Measurements from ENCODE around the gene RBFOX2. TPM values are rescaled to one million over a fixed set of nuclear protein-coding genes. Genes with fewer than 3 reads are reported as not detected.

RBFOX2 gene
- total RNA-seq, 1 experiment from 2014 or later: 144 TPM

DNA sequence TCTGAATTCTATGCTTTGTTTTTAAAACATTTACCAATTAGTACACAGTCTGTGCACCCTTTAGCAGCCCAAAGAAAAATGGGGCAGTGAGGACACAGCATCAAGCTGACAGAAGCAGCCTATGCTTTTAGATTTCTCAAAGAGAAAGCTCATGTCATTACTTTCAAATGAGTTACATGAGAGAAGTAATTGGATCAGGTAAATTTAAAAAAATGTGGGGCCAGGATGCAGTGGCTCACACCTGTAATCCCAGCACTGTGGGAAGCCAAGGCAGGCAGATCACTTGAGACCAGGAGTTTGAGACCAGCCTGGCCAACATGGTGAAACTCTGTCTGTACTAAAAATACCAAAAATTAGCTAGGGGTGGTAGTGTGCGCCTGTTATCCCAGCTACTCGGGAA is 253.3 kb downstream of the RBFOX2 start:
- no peaks in the 10 kb centered on the region for H3K9me3 ChIP-seq (replicated peaks)
- H3K4me1 ChIP-seq (replicated peaks): peaks cover 28% of the 10 kb centered on the region
- no peak overlapping the region for H3K27ac ChIP-seq
- H3K4me3 ChIP-seq: no peak overlapping the region
- H3K36me3 ChIP-seq: peaks cover 12% of the 10 kb centered on the region
- no peaks in the 10 kb centered on the region for H3K27me3 ChIP-seq (replicated peaks)
- no peak for DNase-seq (ENCODE audit: low read depth in 1 of 2, low spot score in 2 of 2)

DNA sequence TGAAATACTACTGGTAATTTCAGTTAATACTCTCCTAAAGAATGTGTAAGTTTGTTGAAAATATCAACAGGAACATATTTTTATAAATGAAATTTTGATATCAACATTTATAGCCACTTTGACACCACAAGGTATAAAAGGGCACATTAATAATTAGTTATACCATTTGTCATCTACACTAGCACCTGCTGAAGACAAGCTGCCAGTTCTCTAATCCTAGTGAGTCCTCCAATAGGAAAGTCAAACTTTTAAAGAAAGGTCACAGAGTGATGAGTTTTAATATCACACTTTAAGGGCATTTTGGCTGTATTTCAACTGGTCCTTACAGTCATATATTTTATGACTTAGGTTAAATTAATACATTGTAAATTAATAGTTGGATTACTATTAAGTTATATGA is 258.6 kb downstream of the RBFOX2 start:
- Histone ChIP-seq H3K27me3 (replicated peaks) (no peaks in the 10 kb centered on the region), H3K4me1 (replicated peaks) (no peaks in the 10 kb centered on the region), H3K27ac (no peak overlapping the region), H3K4me3 (no peak overlapping the region), H3K36me3 (peaks cover 29% of the 10 kb centered on the region), H3K9me3 (replicated peaks) (no peaks in the 10 kb centered on the region)
- no peak for DNase-seq (ENCODE audit: low read depth in 1 of 2, low spot score in 2 of 2)

DNA sequence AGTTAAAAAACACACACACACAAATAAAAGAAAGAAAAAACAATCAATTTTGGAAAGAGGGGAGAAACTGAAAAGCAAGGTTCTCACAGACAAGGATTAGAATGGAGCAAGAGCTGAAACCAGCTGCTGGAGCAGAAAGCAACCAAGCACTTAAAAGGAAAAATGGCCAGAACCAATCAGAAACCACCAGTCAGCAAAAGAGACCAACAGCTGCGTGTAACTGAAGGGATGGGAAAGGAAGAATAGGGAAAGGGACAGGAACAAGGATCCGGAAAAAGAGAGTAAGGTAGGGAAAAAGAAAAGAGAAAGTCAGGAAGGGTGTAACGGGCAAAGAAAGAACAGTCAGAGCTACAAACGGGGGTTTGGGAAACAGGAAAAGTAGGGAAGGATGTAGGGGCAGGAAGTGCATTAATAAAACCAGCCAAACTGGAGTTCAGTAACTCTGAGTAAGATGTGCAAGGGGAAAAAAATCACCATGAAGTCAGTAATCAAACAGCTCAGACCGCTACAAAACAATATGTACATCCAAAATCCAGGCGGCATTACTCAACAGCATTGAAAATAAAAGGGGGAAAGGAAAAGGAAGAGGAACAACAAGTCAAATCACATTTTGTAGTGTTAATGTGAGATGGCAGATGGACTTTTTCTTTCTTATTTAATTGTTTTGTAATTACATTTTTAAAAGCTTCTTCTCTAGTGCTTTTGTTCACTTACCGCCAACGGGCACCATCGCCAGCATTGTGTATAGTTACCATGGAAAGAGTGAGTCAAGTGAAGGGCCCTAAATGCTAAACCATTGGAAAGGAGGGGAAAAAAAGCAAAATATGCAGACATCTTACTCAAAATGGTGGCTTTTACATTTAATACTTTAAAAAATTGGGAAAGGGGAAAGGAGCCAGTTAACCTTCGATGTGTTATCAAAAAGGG is 261.7 kb downstream of the RBFOX2 start:
- Histone ChIP-seq H3K4me1 (replicated peaks) (no peaks in the 10 kb centered on the region), H3K4me3 (no peak overlapping the region), H3K9me3 (replicated peaks) (no peaks in the 10 kb centered on the region), H3K27ac (no peak overlapping the region), H3K27me3 (replicated peaks) (no peaks in the 10 kb centered on the region), H3K36me3 (peaks cover 41% of the 10 kb centered on the region)
- DNase-seq (ENCODE audit: low read depth in 1 of 2, low spot score in 2 of 2): no peak

DNA sequence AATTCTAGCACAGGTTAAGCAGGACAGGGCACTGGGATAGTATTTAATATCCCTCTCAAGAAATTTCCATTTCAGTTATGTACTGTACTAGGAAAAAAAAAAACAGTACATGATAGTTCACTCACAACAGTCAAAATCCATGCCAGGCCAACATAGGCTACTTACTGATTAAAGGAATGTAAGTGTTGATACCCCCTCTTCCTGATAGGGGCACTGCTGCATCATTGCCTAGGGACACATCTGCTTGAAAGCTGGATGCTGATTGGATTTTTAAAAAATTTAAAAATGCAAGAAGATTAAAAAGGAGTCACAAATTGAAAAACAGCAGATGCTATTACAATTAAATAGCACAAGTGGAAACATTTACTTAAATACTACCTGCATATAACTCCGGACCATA is 267.6 kb downstream of the RBFOX2 start:
- Histone ChIP-seq H3K9me3 (replicated peaks) (no peaks in the 10 kb centered on the region), H3K4me3 (no peak overlapping the region), H3K4me1 (replicated peaks) (no peaks in the 10 kb centered on the region), H3K27me3 (replicated peaks) (no peaks in the 10 kb centered on the region), H3K27ac (no peak overlapping the region), H3K36me3 (peaks cover 73% of the 10 kb centered on the region)
- DNase-seq (ENCODE audit: low read depth in 1 of 2, low spot score in 2 of 2): no peak

DNA sequence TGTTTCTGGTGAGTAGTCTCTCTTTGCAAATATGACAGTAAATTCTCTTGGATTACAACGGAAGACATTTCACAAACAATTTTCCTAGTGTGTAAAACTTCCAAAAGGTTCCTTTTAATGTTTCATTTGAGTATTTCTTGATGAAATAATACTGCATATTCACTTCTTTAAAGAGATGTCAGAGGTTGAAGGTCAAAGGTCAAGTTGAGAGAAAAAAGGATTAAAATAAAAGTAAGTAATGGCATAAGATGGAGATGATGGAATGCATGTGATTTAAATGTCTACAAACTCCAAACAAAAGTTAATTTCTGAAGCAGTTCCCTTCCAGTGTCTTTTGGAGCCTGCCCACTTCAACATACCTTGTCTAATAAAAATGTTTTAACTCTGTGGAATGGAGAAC is 270.2 kb downstream of the RBFOX2 start:
- H3K36me3 ChIP-seq: peaks cover 70% of the 10 kb centered on the region
- H3K9me3 ChIP-seq (replicated peaks): no peaks in the 10 kb centered on the region
- H3K4me3 ChIP-seq: no peak overlapping the region
- H3K27me3 ChIP-seq (replicated peaks): no peaks in the 10 kb centered on the region
- H3K4me1 ChIP-seq (replicated peaks): no peaks in the 10 kb centered on the region
- no peak for DNase-seq (ENCODE audit: low read depth in 1 of 2, low spot score in 2 of 2)
- no peak overlapping the region for H3K27ac ChIP-seq

DNA sequence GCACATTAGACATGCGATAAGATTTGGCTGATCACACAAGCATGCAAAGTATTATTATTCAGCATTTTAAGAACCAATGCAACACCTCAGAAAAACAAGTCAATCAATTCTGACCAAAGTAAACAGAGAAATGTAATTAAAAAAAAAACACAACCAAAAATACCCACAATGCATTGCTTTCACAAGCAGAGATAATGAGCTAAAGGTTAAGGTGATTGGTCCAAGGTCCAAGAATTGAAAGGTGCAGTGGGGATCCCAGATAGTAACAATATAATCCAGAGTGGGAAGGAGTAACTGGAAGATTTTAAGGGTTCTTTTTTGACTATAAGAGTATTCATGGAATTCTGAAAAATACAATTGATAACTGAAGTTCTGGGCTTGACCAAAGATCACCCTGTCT is 271.9 kb downstream of the RBFOX2 start:
- Histone ChIP-seq H3K9me3 (replicated peaks) (no peaks in the 10 kb centered on the region), H3K4me1 (replicated peaks) (peaks cover 8% of the 10 kb centered on the region; the same call in 1 of the 2 replicates), H3K27ac (no peak overlapping the region), H3K36me3 (peaks cover 73% of the 10 kb centered on the region), H3K4me3 (no peak overlapping the region), H3K27me3 (replicated peaks) (no peaks in the 10 kb centered on the region)
- DNase-seq (ENCODE audit: low read depth in 1 of 2, low spot score in 2 of 2): no peak

DNA sequence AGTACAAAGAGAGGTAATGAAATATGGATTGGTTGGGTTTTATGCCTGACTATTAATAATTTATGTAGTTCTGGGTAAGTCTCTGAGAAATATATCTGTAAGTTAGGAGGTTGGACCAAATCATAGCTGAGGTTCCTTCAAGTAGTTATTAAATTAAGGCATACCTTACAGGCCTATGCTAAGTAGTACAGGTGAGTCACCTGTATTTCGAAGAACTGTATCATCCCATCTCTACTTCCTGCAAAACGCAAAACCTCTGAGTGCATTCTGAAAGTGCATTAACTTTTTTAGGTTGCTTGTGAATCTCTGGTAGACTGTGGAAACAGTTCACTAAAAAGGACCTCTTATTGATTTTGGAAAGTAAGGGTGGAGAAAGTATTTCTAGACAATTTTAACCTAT is 273.9 kb downstream of the RBFOX2 start:
- H3K9me3 ChIP-seq (replicated peaks): no peaks in the 10 kb centered on the region

DNA sequence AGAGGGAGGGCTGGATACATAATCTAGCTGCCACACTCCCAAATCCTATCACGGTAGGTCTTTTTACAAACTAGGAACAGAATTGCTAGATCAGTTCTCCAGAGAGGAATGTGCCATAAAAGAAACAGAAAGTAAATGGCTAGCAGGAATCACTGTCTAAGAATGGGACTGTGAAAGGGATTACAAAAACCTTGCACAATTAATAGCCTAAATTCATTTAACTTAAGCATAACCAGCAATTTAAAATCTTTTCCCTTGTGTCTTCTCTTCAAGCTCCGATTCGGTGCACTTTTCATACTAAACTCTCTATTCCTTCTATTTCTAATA is 275.8 kb downstream of the RBFOX2 start:
- DNase-seq (ENCODE audit: low read depth in 1 of 2, low spot score in 2 of 2): no peak
- H3K36me3 ChIP-seq: peaks cover 49% of the 10 kb centered on the region
- H3K27me3 ChIP-seq (replicated peaks): no peaks in the 10 kb centered on the region
- no peaks in the 10 kb centered on the region for H3K9me3 ChIP-seq (replicated peaks)
- H3K27ac ChIP-seq: peak overlapping the region; percentile 24; the same call in 1 of the 2 replicates
- no peak overlapping the region for H3K4me3 ChIP-seq
- H3K4me1 ChIP-seq (replicated peaks): peaks cover 33% of the 10 kb centered on the region

More for the DNA sequence above, 273.9 kb downstream of the RBFOX2 start:
- no peak for DNase-seq (ENCODE audit: low read depth in 1 of 2, low spot score in 2 of 2)
- Histone ChIP-seq H3K4me1 (replicated peaks) (peaks cover 14% of the 10 kb centered on the region), H3K27ac (no peak overlapping the region), H3K4me3 (no peak overlapping the region), H3K27me3 (replicated peaks) (no peaks in the 10 kb centered on the region), H3K36me3 (peaks cover 63% of the 10 kb centered on the region)

DNA sequence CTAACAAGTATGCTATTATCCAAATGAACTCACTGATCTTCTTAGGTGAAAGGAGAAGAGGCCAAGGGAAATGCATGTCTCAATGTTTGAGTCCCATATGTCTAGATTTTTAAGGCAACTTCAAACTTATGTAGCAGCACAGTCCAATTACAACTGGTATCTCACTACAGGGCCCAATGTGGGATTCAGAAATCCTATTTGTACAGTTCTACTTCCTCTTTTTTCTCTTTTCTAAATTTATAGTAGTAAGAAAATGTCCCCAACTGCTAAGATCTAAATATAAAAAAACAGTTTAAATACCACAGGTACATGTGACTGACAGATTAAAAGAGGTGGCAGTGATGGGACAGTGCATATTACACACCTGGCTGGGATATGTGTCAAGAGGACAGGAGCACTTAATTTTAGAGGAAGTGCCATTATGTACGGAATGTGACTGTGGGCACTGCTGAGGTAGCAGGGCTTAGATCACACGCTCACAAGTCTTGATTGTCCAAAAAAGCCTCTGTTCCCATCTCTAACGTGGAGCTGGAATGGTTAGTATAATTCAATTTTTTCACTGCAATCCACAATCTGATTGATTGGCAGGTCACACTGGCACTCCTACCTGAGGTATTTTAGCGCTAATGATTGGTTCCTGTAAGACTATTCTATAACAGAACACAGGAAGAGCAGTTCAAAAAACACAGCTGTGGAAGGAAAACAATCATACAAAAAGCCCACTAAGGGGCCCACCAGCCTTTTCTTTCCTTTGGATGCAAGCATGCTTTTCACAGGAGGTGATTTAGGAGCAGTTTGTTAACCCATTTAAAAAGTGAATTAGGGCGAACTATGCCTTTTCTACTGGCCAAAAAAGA is 276.4 kb downstream of the RBFOX2 start:
- peaks cover 38% of the 10 kb centered on the region for H3K4me1 ChIP-seq (replicated peaks)
- H3K36me3 ChIP-seq: peaks cover 43% of the 10 kb centered on the region
- peak overlapping the region; percentile 24; the same call in 1 of the 2 replicates for H3K27ac ChIP-seq
- H3K9me3 ChIP-seq (replicated peaks): no peaks in the 10 kb centered on the region
- no peaks in the 10 kb centered on the region for H3K27me3 ChIP-seq (replicated peaks)
- no peak for DNase-seq (ENCODE audit: low read depth in 1 of 2, low spot score in 2 of 2)
- no peak overlapping the region for H3K4me3 ChIP-seq

DNA sequence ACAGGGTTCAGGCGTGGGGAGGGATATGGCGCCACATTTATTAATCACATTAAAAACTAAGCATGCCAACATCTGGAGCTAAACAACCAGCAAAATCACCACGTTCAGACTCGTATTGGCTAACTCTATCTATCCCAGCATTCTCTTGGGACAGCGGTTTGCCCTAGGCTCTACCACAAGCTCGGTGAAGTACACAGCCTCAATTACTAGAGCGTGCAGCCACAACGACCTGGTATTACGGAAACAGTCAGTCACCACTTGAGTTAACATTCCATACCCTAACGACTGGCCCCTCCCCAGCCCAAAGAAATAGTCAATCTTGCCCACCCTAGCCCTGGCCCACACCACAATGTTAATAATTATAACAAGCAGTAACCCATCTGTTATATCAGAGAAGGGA is 278.8 kb downstream of the RBFOX2 start:
- peak; percentile 59 to 73 for DNase-seq (ENCODE audit: low read depth in 1 of 2, low spot score in 2 of 2)
- no peak overlapping the region for H3K4me3 ChIP-seq
- H3K4me1 ChIP-seq (replicated peaks): peaks cover 50% of the 10 kb centered on the region
- H3K9me3 ChIP-seq (replicated peaks): no peaks in the 10 kb centered on the region
- peaks cover 52% of the 10 kb centered on the region for H3K36me3 ChIP-seq
- H3K27me3 ChIP-seq (replicated peaks): no peaks in the 10 kb centered on the region
- H3K27ac ChIP-seq: peak overlapping the region; percentile 51

DNA sequence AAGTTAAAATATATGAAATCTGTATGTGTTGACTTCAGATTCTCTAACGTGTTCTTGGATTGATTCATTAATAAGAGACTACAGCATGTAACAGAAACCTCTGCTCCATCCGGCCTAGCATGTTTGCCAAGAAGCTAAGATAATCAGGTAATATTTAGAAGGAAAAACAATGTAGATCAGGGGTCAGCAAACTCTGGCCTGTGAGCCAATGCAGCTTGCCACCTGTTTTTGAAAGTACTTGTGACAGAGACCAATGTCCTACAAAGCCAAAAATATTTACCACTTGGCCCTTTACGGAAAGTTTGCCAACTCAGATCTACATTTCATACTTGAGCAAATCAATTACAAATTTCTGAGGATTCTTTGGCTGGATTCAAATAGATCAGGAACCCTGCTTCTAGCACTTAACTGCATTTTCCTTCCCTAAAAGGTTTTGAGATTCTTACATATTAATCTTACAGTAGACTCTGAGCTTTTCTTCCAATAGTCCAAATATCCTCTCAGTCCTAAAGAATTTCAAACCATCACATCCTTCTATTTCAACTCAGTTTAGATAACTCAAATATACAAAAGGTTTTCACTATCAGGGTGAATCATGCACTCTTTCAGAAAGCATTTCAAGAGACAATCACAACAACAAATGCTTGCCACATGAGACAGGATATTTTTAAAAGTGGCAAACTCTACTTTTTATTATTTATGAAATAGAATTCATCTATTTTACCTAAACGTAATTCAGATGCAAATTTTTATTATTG is 281.5 kb downstream of the RBFOX2 start:
- no peak overlapping the region for H3K4me3 ChIP-seq
- peak overlapping the region; percentile 57 for H3K27ac ChIP-seq
- H3K9me3 ChIP-seq (replicated peaks): no peaks in the 10 kb centered on the region
- DNase-seq (ENCODE audit: low read depth in 1 of 2, low spot score in 2 of 2): peak in 1 of 2 experiments; percentile 49
- no peaks in the 10 kb centered on the region for H3K27me3 ChIP-seq (replicated peaks)
- peaks cover 57% of the 10 kb centered on the region for H3K36me3 ChIP-seq
- H3K4me1 ChIP-seq (replicated peaks): peaks cover 58% of the 10 kb centered on the region

DNA sequence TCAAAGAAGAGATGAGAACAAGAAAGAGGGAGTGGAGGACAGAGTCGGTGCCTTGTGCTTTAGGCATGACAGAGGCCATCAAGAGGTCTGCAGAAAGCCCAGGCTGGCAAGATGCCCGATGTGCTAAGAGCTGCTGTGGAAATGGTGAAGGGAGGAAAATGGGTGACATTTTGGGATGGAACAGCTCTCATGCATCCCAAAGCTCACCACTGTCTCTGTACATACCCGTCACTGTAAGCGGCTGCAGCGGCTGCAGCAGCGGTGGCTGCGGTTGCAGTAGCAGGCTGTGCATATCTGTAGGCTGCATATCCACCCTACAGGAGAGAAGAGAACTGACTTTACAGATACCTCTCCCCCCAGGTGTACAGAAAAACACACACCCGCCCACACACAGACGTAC is 282.4 kb downstream of the RBFOX2 start:
- no peak for DNase-seq (ENCODE audit: low read depth in 1 of 2, low spot score in 2 of 2)
- H3K27me3 ChIP-seq (replicated peaks): no peaks in the 10 kb centered on the region
- peaks cover 67% of the 10 kb centered on the region for H3K4me1 ChIP-seq (replicated peaks)
- H3K9me3 ChIP-seq (replicated peaks): no peaks in the 10 kb centered on the region
- H3K36me3 ChIP-seq: peaks cover 55% of the 10 kb centered on the region
- no peak overlapping the region for H3K4me3 ChIP-seq
- H3K27ac ChIP-seq: no peak overlapping the region

DNA sequence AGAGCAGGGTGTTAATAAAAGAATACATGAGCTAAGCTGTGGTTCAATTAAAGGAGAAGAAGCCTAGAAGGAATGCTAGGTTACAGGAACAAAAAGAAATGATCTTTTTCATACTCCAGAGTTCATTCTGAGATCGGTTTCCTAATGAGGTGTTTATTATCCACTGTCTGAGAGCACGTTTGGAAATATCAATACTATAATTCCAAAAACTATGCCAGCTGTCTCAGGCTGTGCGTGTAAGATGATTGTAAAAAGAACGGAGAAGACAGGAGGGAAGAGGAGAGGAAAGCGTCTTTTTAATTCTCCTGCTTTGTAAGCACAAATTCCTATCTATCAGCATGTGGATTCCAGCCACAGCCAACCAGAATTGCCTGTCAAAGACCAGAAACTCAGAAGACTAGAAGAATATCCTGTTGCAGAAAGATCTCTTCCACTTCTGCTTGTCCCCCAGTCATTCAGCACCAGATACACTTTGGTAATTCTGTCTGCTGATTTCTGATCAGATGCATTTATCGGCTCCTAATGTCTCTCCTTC is 285.2 kb downstream of the RBFOX2 start:
- DNase-seq (ENCODE audit: low read depth in 1 of 2, low spot score in 2 of 2): no peak
- Histone ChIP-seq H3K4me1 (replicated peaks) (peaks cover 52% of the 10 kb centered on the region), H3K9me3 (replicated peaks) (no peaks in the 10 kb centered on the region), H3K4me3 (no peak overlapping the region), H3K27ac (peak overlapping the region; percentile 85), H3K27me3 (replicated peaks) (no peaks in the 10 kb centered on the region), H3K36me3 (peaks cover 72% of the 10 kb centered on the region)
